ENCODE measurements around the gene FANCI. TPM values are rescaled to one million over a fixed set of nuclear protein-coding genes. Genes with fewer than 3 reads are reported as not detected.

FANCI gene
- total and polyA plus RNA-seq, 2 of the 13 experiments (the other 11 are each of a cell fraction or from before 2014, with no cell fraction given) = 15.7 to 68.8 TPM

DNA sequence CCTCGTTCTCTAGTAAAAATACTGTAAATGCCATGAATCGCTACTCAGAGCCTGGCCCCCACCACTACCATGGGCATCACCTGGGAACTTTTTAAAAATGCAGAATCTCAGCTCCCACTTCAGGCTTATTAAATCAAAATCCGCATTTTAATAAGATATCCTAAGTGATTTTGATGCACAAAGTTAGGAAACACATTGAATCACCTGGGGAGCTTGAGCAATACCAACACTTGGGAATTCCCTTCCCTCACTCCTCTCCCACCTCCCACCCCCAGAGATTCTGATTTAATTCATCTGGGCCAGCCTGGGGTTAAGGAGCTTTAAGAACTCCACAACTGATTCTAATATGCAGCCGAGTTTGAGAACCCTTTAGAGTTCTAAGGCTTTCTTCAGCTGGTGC, 49.2 kb upstream of the FANCI start:
- no peaks in the 10 kb centered on the region for H3K9me3 ChIP-seq (ENCODE audit: low read length)
- peaks cover 34% of the 10 kb centered on the region for H3K4me1 ChIP-seq (ENCODE audit: insufficient read depth, low read length)
- ChIA-PET CTCF (ENCODE audit: low intra/inter-chr PET ratio, low total read pairs) (no interaction called here), POLR2A (no interaction called here)
- H4K20me1 ChIP-seq (ENCODE audit: insufficient read depth, low read length) = no peaks in the 10 kb centered on the region
- no peaks in the 10 kb centered on the region for H3K27me3 ChIP-seq (ENCODE audit: control insufficient read depth in 1 of 2, insufficient read depth in 2 of 2, low read length in 2 of 2)
- peaks cover 6 to 41% of the 10 kb centered on the region in 2 experiments; a peak in 4 of 5 replicates for H3K36me3 ChIP-seq (replicated peaks in 1 of 2; ENCODE audit: control insufficient read depth in 1 of 2, insufficient read depth in 2 of 2, low read length in 2 of 2)
- BruUV-seq (replicated peaks) = no TSS peak
- no peak overlapping the region for H3K4me3 ChIP-seq (replicated peaks in 1 of 3; ENCODE audit: insufficient read depth in 1 of 3, low read depth in 2 of 3, low read length in 3 of 3)
- no peak for TF ChIP-seq JUN (CRISPR knock-in tag; IDR thresholded peaks at IDR 0.05)
- TF ChIP-seq SSRP1 (CRISPR knock-in tag; IDR thresholded peaks at IDR 0.05) = no peak
- no peak for TF ChIP-seq ZNF20 (CRISPR knock-in tag; IDR thresholded peaks at IDR 0.05)
- TF ChIP-seq ZNF75D (CRISPR knock-in tag; IDR thresholded peaks at IDR 0.05; ENCODE audit: borderline replicate concordance) = no peak
- TF ChIP-seq, protein P1, sequence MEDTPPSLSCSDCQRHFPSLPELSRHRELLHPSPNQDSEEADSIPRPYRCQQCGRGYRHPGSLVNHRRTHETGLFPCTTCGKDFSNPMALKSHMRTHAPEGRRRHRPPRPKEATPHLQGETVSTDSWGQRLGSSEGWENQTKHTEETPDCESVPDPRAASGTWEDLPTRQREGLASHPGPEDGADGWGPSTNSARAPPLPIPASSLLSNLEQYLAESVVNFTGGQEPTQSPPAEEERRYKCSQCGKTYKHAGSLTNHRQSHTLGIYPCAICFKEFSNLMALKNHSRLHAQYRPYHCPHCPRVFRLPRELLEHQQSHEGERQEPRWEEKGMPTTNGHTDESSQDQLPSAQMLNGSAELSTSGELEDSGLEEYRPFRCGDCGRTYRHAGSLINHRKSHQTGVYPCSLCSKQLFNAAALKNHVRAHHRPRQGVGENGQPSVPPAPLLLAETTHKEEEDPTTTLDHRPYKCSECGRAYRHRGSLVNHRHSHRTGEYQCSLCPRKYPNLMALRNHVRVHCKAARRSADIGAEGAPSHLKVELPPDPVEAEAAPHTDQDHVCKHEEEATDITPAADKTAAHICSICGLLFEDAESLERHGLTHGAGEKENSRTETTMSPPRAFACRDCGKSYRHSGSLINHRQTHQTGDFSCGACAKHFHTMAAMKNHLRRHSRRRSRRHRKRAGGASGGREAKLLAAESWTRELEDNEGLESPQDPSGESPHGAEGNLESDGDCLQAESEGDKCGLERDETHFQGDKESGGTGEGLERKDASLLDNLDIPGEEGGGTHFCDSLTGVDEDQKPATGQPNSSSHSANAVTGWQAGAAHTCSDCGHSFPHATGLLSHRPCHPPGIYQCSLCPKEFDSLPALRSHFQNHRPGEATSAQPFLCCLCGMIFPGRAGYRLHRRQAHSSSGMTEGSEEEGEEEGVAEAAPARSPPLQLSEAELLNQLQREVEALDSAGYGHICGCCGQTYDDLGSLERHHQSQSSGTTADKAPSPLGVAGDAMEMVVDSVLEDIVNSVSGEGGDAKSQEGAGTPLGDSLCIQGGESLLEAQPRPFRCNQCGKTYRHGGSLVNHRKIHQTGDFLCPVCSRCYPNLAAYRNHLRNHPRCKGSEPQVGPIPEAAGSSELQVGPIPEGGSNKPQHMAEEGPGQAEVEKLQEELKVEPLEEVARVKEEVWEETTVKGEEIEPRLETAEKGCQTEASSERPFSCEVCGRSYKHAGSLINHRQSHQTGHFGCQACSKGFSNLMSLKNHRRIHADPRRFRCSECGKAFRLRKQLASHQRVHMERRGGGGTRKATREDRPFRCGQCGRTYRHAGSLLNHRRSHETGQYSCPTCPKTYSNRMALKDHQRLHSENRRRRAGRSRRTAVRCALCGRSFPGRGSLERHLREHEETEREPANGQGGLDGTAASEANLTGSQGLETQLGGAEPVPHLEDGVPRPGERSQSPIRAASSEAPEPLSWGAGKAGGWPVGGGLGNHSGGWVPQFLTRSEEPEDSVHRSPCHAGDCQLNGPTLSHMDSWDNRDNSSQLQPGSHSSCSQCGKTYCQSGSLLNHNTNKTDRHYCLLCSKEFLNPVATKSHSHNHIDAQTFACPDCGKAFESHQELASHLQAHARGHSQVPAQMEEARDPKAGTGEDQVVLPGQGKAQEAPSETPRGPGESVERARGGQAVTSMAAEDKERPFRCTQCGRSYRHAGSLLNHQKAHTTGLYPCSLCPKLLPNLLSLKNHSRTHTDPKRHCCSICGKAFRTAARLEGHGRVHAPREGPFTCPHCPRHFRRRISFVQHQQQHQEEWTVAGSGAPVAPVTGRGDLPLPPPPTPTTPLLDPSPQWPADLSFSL (CRISPR knock-in tag; IDR thresholded peaks at IDR 0.05) = no peak
- TF ChIP-seq, protein P2, sequence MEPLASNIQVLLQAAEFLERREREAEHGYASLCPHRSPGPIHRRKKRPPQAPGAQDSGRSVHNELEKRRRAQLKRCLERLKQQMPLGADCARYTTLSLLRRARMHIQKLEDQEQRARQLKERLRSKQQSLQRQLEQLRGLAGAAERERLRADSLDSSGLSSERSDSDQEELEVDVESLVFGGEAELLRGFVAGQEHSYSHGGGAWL (CRISPR knock-in tag; IDR thresholded peaks at IDR 0.05) = no peak
- no peak for TF ChIP-seq ZNF143 (CRISPR knock-in tag; IDR thresholded peaks at IDR 0.05)
- intact Hi-C loops (cut with micrococcal nuclease; ENCODE audit: unreplicated experiment) = no loop called here
- H3K79me2 ChIP-seq (ENCODE audit: insufficient read depth, low read length) = no peaks in the 10 kb centered on the region
- no peak overlapping the region for H3K4me2 ChIP-seq (ENCODE audit: low read depth, low read length)
- 82% methylated on average over 4 of the region's 4 CpGs for WGBS (ENCODE audit: low lambda C conversion rate)
- FAIRE-seq (no peak), ATAC-seq (no peak), DNase-seq (ENCODE audit: low spot score) (no peak)
- in situ Hi-C loops (cut with HindIII; ENCODE audit: extremely low pct_ligation_motif_present, low pct_unique_long_range_greater_than_20kb) = no loop called here
- no peak overlapping the region for H2AFZ ChIP-seq (ENCODE audit: low read length)
- H3K9ac ChIP-seq (ENCODE audit: insufficient read depth, low read depth, low read length) = no peak overlapping the region
- H3K27ac ChIP-seq (ENCODE audit: extremely low read length, insufficient read depth, low read length) = no peak overlapping the region

Measured in HepG2 (cell line).